SH-SY5Y (cell line): Measurements from ENCODE around the gene ASB2.

Experiments used
- GATA2 ChIP-seq: IDR thresholded peaks from 2 replicates; pipeline ENCODE4 v1.6.1; 2011; ENCODE audit warnings: mild to moderate bottlenecking, low read depth, low read length
- GATA3 ChIP-seq: IDR thresholded peaks from 2 replicates; pipeline ENCODE4 v1.6.1; 2011; ENCODE audit warnings: low read depth, mild to moderate bottlenecking, low read length, moderate library complexity

ASB2 gene, protein sequence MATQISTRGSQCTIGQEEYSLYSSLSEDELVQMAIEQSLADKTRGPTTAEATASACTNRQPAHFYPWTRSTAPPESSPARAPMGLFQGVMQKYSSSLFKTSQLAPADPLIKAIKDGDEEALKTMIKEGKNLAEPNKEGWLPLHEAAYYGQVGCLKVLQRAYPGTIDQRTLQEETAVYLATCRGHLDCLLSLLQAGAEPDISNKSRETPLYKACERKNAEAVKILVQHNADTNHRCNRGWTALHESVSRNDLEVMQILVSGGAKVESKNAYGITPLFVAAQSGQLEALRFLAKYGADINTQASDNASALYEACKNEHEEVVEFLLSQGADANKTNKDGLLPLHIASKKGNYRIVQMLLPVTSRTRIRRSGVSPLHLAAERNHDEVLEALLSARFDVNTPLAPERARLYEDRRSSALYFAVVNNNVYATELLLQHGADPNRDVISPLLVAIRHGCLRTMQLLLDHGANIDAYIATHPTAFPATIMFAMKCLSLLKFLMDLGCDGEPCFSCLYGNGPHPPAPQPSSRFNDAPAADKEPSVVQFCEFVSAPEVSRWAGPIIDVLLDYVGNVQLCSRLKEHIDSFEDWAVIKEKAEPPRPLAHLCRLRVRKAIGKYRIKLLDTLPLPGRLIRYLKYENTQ

DNA sequence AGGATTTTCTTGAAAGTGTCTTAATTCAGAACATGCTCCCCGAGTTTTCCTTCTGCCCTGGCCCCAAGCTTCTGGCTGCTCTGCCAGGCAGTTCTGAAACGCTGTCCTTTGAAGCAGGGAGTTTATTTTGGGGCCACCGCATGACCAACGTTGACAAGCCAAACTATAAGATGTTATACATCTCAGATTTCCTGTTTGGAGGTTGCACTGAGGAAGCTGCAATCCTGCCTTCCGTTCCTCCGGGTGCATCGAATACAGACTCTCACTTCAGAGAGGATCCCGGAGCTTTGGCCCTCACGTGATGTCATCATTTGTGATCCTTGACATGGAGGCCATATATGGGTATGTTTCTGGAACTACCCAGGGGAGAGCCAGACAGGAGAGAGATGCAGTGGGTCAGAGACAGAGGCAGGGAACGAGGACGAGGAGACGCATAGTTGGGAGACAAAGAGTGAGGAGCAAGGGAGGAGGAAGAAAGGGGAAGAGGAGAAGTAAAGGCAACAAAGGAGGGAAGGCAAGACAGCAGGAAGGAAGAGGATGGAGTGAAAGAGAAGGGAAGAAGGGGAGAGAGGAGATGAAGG lies at the start of gene ASB2:
ASB2 (minus strand) TSS at position 94 of the 581 bp plus-strand sequence. CDS start 12,031 bp downstream, outside the sequence.
- TF ChIP-seq GATA3 = no peak
- TF ChIP-seq GATA2 = no peak

DNA sequence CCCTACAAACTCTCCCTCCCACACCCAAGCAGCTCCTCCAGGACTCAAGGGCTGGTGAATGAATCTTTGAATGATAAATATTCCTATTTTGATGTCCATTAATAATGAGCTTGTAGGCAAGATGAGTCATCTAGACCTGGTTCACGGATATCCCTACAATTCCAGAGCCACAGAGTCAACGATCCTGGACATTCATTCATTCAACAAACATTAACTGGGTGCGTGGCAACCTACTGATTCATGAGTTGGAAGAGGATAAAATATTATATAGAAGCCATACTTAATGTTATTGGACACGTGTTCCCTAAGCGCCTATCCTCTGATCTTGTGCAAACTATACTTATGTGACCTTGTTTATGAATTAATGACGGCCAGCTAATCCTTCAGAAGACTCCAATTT lies 49.4 kb upstream of the ASB2 start:
- TF ChIP-seq GATA3 = no peak
- no peak for TF ChIP-seq GATA2

DNA sequence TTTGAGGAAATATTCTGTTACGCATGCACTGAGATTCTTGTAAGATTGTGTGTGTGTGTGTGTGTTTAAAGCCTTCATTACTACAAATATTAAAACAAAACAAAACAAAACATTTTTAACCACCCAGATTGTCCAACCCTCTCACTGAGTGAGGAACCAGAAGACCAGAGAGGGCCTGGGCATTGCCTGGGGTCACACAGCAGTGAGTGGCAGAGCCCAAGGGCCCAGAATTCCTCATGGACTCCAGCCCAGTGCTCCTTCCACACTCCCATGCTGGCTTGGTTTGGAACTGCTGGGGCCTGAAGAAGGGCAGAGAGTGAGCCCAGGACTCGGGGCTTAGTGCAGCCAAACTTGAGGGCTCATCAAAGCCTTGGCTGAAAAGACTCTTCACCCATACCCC lies 48.2 kb upstream of the ASB2 start:
- TF ChIP-seq GATA3 (no peak), GATA2 (no peak)

DNA sequence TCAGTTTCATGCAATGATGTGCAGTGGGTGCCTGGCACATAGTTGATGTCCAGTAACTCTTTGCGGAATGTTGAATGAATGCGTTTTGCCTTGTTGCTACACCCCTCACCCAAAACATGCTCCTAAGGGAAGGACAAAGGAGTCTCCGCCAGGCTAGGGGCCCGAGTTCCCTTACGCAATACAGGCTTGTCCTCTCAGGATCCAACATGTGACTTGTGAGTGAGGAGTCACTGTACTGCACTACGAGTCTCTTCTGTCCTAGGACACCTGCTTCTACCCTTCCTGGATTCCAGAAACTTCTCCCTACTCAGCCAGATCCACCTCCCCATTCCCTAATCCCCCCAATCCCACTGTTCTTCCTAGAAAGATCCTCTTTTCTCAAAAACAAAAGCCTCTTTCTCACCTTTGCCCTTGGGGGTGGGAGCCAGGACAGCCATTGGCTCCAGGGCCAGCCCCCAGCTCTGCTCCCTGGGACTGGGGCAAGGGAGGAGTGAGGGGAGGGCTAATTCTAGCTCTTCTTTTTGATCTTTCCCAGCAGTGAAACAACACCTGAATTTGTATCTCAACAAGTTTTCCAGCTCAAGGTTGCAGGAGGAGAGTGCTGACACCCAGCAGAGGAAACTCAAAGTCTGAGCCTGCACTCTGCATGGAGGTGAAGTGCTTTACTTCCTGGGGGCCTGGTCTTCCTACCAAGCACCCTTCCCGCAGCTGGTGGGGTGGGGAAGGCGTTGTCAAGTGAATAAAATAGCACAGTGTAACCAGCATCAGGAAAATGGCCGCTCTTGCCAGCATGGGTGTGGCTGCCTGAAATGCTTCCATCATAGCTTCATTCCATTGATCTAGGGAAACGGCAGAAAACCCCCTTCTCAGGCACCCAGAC lies 46.4 kb upstream of the ASB2 start:
- no peak for TF ChIP-seq GATA3
- no peak for TF ChIP-seq GATA2

DNA sequence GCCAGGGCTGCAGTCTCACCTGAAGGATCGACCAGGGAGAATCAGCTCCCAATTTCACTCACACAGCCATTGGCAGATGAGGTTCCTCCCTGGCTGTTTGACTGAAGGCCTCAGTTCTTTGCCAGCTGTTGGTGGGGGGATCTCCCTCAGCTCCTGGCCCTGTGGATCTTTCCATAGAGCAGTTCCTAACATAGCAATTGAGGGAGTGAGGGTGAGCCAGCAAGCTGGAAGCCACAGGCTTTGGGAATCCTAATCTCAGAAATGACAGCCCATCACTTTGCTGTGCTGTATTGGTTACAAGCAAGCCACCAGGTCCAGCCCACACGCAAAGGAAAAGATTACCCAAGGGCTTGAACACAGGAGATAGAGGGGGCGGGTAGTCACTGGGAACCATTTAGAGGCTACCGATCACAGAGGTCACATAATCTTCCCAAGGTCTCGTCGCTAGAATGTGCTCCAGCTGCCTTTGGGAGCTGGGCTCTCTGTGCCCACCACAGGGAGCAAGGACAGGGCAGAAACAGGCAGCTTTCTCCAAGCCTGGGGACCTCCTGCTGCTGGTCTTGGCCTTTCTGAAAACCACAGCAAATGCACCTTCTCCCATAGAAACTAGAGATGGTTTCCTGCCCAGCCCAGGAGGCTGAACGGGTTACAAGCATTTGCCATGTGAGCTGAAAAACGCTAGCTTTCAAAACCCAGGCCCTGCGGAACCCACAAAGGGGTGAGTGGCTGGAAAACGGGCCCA lies 45.2 kb upstream of the ASB2 start:
- no peak for TF ChIP-seq GATA2
- TF ChIP-seq GATA3 = no peak

DNA sequence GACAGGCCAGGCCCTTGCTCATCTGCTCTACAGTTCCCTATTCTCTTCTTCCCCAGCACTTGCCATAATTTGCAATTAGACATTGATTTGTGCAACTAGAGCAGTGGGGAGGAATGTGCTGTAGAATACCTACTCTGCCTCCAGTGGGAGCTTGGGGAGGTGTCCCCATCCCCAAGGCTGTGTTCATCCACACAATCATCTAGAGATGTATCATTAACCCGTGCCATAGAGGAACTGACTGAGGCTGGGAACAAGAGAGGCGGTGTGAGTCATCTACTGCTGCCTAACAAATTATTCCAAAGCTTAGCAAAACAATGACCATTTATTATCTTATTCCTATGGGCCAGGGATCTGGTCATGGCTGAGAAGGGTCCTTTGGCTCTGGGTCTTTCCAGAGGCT lies 44.6 kb upstream of the ASB2 start:
- TF ChIP-seq GATA2 (no peak), GATA3 (no peak)

DNA sequence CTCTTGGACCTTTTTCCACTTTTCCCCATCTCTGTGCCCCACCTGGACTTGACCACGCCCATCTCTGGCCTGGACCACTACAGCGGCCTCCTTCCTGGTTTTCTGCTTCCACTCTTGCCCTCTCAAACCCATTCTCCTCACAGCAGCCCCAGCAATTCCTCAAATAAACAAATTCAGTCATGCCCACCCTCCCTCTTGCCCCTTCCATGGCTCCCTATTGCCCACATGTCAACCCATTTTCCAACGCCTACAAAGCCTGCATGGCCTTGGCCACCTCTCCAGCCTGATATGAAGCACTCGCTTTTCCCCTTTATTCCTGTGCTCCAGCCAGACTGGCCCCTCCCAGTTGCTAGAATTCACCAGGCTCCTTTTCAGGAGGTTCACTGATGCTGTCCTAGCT lies 43.9 kb upstream of the ASB2 start:
- TF ChIP-seq GATA2 (no peak), GATA3 (no peak)

DNA sequence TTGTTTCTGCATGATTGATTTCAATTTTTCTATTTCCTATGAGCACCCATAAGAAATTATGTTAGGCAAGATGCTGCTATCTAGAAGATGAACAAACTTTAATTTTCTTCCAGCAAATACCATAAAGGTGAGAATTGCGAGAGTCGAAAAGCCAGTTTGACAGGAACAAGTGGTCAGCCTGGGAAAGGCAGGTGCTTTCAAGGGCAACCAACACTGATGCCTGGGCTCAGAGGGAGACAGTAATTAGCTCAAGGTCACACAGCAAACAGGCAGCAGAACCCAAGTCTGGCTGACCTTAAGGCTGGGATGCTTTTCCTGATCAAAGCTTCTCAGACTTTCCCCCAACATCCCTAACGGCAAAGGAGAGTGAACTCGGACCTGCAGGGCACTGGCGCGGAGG lies 43.0 kb upstream of the ASB2 start:
- TF ChIP-seq GATA3 = no peak
- TF ChIP-seq GATA2 = no peak

DNA sequence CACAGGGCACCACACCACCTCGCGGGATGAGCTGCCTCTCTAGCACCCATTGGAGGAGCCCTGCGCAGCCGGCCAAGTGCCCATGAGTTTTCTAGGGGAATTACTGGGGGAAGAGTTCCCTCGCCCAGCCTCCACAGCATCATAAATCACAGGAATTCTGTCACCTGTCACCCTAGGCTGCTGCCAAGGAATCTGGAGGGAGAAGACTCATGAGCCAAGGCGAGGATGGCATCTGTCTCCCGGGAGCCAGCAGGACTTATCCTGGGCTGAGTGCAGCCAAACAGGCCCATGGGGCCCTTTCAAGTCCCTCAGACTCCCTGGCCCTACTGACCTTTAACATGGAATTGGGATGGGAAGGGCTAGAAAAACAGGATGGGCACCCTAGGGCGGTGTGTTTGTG lies 41.9 kb upstream of the ASB2 start:
- TF ChIP-seq GATA2 = no peak
- no peak for TF ChIP-seq GATA3

DNA sequence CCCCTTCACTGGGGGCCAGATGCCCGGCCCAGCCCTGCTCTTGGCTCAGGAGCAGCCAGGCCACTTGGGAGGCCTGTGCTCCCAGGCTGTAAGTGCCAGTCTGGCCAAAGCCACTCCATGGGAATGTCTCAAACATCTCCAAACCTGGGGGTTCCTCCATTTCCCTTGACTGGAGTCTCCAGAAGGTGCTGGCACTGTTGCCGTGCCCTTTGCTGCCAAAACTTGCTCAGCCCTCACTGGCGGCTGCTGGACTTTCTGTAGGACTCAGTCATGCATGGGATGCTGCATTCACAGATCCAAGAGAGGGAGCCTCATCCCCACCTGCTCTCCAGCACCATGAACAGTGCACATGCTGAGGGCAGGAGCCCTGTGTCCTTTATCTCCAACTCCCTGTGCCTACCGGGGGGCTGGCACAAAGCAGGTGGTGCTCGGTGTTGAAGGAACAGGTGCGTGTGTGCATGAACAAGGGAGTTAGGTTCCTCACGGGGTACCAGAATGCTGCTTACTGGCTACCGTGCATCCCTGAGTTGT lies 40.1 kb upstream of the ASB2 start:
- TF ChIP-seq GATA3 (no peak), GATA2 (no peak)

DNA sequence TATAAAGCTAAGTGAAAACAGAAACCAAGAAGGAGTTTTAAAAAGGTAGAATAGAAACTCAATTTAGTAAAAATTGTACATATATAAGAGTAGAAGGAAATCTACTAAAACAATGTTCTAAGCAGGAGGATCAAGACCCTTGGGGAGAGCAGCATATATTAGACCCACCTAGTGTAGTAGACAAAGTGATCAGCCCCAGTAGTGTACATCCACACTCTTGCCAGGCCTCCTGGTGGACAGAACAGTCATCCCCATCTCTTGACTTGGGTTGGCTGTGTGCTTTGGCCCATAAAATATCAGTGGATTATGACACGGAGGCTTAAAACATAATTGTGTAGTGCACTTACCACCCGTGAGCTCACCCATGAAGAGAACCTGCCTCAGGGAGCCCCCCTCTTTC lies 38.9 kb upstream of the ASB2 start:
- no peak for TF ChIP-seq GATA2
- no peak for TF ChIP-seq GATA3

DNA sequence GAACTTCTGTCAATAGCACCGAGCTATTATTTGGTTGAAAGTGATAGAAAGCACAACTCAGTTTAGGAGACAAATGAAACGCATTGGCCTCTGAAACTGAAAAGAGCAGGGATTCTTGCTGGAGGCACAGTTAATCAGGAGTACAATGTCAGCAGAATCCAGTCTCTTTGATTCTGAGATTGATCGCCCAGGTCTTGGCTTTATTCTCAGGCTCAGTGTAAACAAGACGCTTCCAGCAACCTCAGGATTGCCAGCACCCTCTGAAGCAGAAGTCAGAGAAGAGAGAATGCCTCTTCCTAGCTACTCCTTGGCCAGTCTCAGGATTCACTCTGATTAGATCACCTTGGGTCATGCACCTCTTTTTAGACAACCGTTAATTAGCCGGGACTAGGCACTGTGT lies 38.0 kb upstream of the ASB2 start:
- TF ChIP-seq GATA2 (no peak), GATA3 (no peak)

DNA sequence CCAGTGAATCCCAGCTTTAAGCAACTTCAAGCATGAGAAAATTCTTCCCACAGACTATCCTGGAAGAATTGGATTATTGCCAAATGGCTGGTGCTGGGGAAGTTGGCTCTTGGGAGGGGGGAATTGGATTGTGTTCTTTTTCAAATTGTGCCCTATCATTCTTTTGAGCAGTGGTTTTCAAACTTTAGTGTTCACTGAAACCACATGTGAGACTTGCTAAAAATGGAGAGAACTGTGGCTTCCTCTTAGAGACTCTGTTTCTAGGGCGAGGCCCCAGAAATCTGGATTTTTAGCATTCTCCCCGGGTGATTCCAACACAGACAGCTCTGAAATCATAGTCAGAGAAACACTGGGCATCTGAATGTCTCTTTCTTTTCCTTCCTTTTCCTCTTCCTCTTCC lies 35.4 kb upstream of the ASB2 start:
- TF ChIP-seq GATA3 = no peak
- no peak for TF ChIP-seq GATA2

DNA sequence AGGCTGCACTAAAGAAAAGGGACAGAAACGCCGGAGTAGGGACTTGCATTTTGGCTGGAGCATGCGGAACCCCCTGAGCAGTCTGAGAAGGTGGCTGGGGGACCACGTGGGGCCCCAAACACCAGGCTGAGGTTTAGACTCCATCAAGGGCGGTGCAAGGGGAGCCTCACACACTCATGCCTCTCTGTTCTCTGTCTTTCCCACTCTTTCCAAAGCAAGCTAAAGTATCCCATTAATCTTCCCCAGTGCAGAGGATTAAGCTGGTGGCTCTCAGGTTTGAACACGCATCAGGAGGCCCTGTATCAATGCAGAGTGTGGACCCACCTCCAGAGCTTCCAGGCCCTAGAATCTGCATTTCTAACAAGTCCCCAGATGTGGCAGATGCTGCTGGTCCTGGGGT lies 34.3 kb upstream of the ASB2 start:
- TF ChIP-seq GATA3 (no peak), GATA2 (no peak)
